GM12878 (cell line): ENCODE data around the gene TIMM17A. TPM values are rescaled to one million over a fixed set of nuclear protein-coding genes. Genes with fewer than 3 reads are reported as not detected.

ENCODE experiments used
- ATAC-seq: fragments of 200-7000 bp; cut with Tn5 transposase; 3 replicates; pipeline ENCODE4 v1.9.1; 2020; ENCODE audit warnings: mild to moderate bottlenecking, moderate library complexity
- BruUV-seq: library from RNA; stranded (reverse); fragments of 400-500 nt; replicated peaks from 2 replicates; lab custom pipeline; 2021; lab: Mats Ljungman, UMichigan
- CTCF ChIA-PET: fragments of 300-600 bp; sonication (Branson Sonifier 250); formaldehyde crosslinking; extraction: SDS; loops from one replicate; lab custom pipeline; 2021; ENCODE audit warnings: inconsistent platforms; lab: Yijun Ruan, JAX
- POLR2A ChIA-PET: fragments of 350-600 bp; formaldehyde crosslinking; extraction: SDS; loops from one replicate; lab custom pipeline; 2021; ENCODE audit warnings: inconsistent platforms; lab: Charles Lee
- RAD21 ChIA-PET: fragments of 300-600 bp; sonication (Branson Sonifier 250); formaldehyde crosslinking; loops from one replicate; lab custom pipeline; 2023; ENCODE audit warnings: antibody characterized with exemption; ENCODE audit not compliant: unreplicated experiment; lab: Charles Lee
- SMC1A ChIA-PET: fragments of 300-600 bp; sonication (Branson Sonifier 250); formaldehyde crosslinking; loops from one replicate; lab custom pipeline; 2023; ENCODE audit not compliant: unreplicated experiment, uncharacterized antibody; lab: Charles Lee
- DNase-seq: peaks from one replicate; pipeline ENCODE4 v3.0.0-alpha.2; 2011; ENCODE audit warnings: low read depth, low spot score
- FAIRE-seq: peaks from 3 replicates; lab custom pipeline; 2011; peaks lifted over from hg19 to GRCh38; lab: Jason Lieb, UNC
- H2AFZ ChIP-seq: 2 replicates; pipeline ENCODE4 v1.6.0; 2011; ENCODE audit warnings: low read depth, low read length, control low read depth; ENCODE audit not compliant: control insufficient read depth
- H3K27ac ChIP-seq: 2 replicates; pipeline ENCODE4 v1.5.1; 2011; ENCODE audit warnings: control low read depth; ENCODE audit not compliant: control insufficient read depth, insufficient read depth
- H3K27me3 ChIP-seq, 2 experiments: replicated peaks in 1 of 2; 2 replicates each; pipeline versions ENCODE4 v1.6.0 to v1.6.1; 2011; ENCODE audit warnings: low read length in 1 of 2; ENCODE audit not compliant: control insufficient read depth in 2 of 2, insufficient read depth in 2 of 2
- H3K36me3 ChIP-seq, 2 experiments: 2 replicates each; pipeline ENCODE4 v1.5.1; 2011; ENCODE audit warnings: low read length in 1 of 2; ENCODE audit not compliant: control insufficient read depth in 2 of 2, insufficient read depth in 2 of 2
- H3K4me1 ChIP-seq: 2 replicates; pipeline ENCODE4 v1.6.1; 2011; ENCODE audit warnings: mild to moderate bottlenecking, low read length, moderate library complexity, mixed read lengths; ENCODE audit not compliant: control insufficient read depth, insufficient read depth
- H3K4me2 ChIP-seq: 2 replicates; pipeline ENCODE4 v1.6.0; 2011; ENCODE audit warnings: control low read depth; ENCODE audit not compliant: control insufficient read depth, insufficient read depth
- H3K4me3 ChIP-seq: fragments of 200-600 bp; sonication (generic); 2 replicates; pipeline ENCODE4 v1.5.1; 2016
- H3K79me2 ChIP-seq: 2 replicates; pipeline ENCODE4 v1.6.0; 2011; ENCODE audit warnings: low read length; ENCODE audit not compliant: control insufficient read depth, insufficient read depth
- H3K9ac ChIP-seq: 2 replicates; pipeline ENCODE4 v1.8.0; 2011; ENCODE audit warnings: low read length, control low read depth, mixed read lengths; ENCODE audit not compliant: control insufficient read depth, insufficient read depth
- H3K9me3 ChIP-seq: replicated peaks from 3 replicates; pipeline ENCODE4 v1.5.1; 2011; ENCODE audit warnings: mild to moderate bottlenecking, low read length; ENCODE audit not compliant: control insufficient read depth, insufficient read depth
- H4K20me1 ChIP-seq: 2 replicates; pipeline ENCODE4 v1.6.0; 2011; ENCODE audit not compliant: control insufficient read depth, insufficient read depth
- CHD1 ChIP-seq: IDR thresholded peaks from 2 replicates; pipeline ENCODE4 v1.6.1; 2012; ENCODE audit warnings: low read depth, low read length, improper control_type of control experiment
- CHD2 ChIP-seq: IDR thresholded peaks from 2 replicates; pipeline ENCODE4 v1.6.1; 2011; ENCODE audit warnings: low read depth, low read length, improper control_type of control experiment, borderline replicate concordance
- EED ChIP-seq: sonication (generic); IDR thresholded peaks from 2 replicates; pipeline ENCODE4 v1.6.1; 2016; ENCODE audit warnings: antibody characterized with exemption, low read depth
- GATAD2B ChIP-seq: fragments of 450-650 bp; conservative IDR thresholded peaks from 2 replicates; pipeline ENCODE4 v1.6.1; 2017; ENCODE audit warnings: low read depth, mild to moderate bottlenecking, moderate library complexity
- KAT2A ChIP-seq: conservative IDR thresholded peaks from 2 replicates; pipeline ENCODE4 v1.6.1; 2011; ENCODE audit warnings: low read depth, low read length; ENCODE audit not compliant: control insufficient read depth
- KLF5 ChIP-seq: fragments of 450-650 bp; IDR thresholded peaks from 2 replicates; pipeline ENCODE4 v1.6.1; 2014; ENCODE audit warnings: mild to moderate bottlenecking; ENCODE audit not compliant: partially characterized antibody
- LARP7 ChIP-seq: fragments of 450-650 bp; IDR thresholded peaks from 2 replicates; pipeline ENCODE4 v1.6.1; 2017; ENCODE audit warnings: mild to moderate bottlenecking
- MTA2 ChIP-seq: fragments of 450-650 bp; IDR thresholded peaks from 2 replicates; pipeline ENCODE4 v1.6.1; 2016; ENCODE audit warnings: low read depth, mild to moderate bottlenecking, moderate library complexity
- NFIC ChIP-seq: IDR thresholded peaks from 2 replicates; pipeline ENCODE4 v1.6.1; 2012; ENCODE audit warnings: low read depth, mild to moderate bottlenecking, inconsistent platforms, low read length, moderate library complexity
- NFYB ChIP-seq: IDR thresholded peaks from 2 replicates; pipeline ENCODE4 v1.6.1; 2011; ENCODE audit warnings: low read depth, mild to moderate bottlenecking, low read length, improper control_type of control experiment, moderate library complexity; ENCODE audit not compliant: insufficient read depth
- NR2F1 ChIP-seq: fragments of 450-650 bp; conservative IDR thresholded peaks from 2 replicates; pipeline ENCODE4 v1.6.1; 2017; ENCODE audit warnings: mild to moderate bottlenecking
- POLR2A ChIP-seq: IDR thresholded peaks from 2 replicates; pipeline ENCODE4 v1.6.1; 2011; ENCODE audit warnings: low read depth, mild to moderate bottlenecking, low read length
- USF1 ChIP-seq: IDR thresholded peaks from 2 replicates; pipeline ENCODE4 v1.6.1; 2011; ENCODE audit warnings: borderline replicate concordance, low read depth, mild to moderate bottlenecking, moderate library complexity, mixed read lengths, low read length; ENCODE audit not compliant: insufficient read depth; ENCODE audit errors: extremely low read length
- USF2 ChIP-seq: IDR thresholded peaks from 2 replicates; pipeline ENCODE4 v1.6.1; 2011; ENCODE audit warnings: low read depth, low read length, improper control_type of control experiment, borderline replicate concordance
- WGBS: methylation state at CpG from one replicate; pipeline ENCODE4 v1.1.6; 2016; ENCODE audit warnings: low lambda C conversion rate; ENCODE audit not compliant: insufficient replicate concordance, insufficient coverage; ENCODE audit errors: missing lambda C conversion rate; 5-methylcytosine and 5-hydroxymethylcytosine counted together
- in situ Hi-C: fragments of 300-500 bp; cut with MboI; formaldehyde crosslinking; loops from 9 replicates; pipeline ENCODE4 v1.14.3; 2018; ENCODE audit warnings: mixed read lengths
- intact Hi-C: fragments of 100-400 bp; cut with micrococcal nuclease; formaldehyde crosslinking; loops from one replicate; pipeline ENCODE4 v1.14.2; 2022; ENCODE audit not compliant: unreplicated experiment
- polyA plus RNA-seq, 11 experiments: library from polyadenylated mRNA; depleted of rRNA in 4 of 11; unstranded in 6 of 11; stranded (reverse) in 5 of 11; fragments of >200 nt; fragmentation: Nextera tagmentation in 4 of 11; fragmentation: Illumina TruSeq in 1 of 11; extraction: Ambion mirVana in 4 of 11; extraction: Trizol in 1 of 11; gene quantifications; 1 replicate in 1 of 11; 2 replicates in 10 of 11; pipeline versions ENCODE4 v1.2.1 to v1.2.3, GENCODE V29; 2011 to 2016; ENCODE audit warnings: inconsistent platforms in 2 of 11, missing spikeins in 2 of 11, low read depth in 1 of 11
- total RNA-seq, 4 experiments: library from RNA; depleted of rRNA in 3 of 4; stranded (reverse); fragments of >200 nt in 3 of 4; fragmentation: Illumina TruSeq in 1 of 4; extraction: Trizol in 1 of 4; gene quantifications; 2 replicates each; pipeline versions ENCODE4 v1.2.1 to v1.2.3, GENCODE V29; 2013 to 2021
- TF ChIP-seq, protein P1 (sequence below): fragments of 450-650 bp; formaldehyde crosslinking; IDR thresholded peaks from 2 replicates; pipeline ENCODE4 v1.4.0; 2020; ENCODE audit warnings: mild to moderate bottlenecking, moderate library complexity

TIMM17A gene
- total and polyA plus RNA-seq, 10 of the 15 experiments (the other 5 are each of a cell fraction or from before 2014, with no cell fraction given) = 68.6 to 357 (median 92.4) TPM

DNA sequence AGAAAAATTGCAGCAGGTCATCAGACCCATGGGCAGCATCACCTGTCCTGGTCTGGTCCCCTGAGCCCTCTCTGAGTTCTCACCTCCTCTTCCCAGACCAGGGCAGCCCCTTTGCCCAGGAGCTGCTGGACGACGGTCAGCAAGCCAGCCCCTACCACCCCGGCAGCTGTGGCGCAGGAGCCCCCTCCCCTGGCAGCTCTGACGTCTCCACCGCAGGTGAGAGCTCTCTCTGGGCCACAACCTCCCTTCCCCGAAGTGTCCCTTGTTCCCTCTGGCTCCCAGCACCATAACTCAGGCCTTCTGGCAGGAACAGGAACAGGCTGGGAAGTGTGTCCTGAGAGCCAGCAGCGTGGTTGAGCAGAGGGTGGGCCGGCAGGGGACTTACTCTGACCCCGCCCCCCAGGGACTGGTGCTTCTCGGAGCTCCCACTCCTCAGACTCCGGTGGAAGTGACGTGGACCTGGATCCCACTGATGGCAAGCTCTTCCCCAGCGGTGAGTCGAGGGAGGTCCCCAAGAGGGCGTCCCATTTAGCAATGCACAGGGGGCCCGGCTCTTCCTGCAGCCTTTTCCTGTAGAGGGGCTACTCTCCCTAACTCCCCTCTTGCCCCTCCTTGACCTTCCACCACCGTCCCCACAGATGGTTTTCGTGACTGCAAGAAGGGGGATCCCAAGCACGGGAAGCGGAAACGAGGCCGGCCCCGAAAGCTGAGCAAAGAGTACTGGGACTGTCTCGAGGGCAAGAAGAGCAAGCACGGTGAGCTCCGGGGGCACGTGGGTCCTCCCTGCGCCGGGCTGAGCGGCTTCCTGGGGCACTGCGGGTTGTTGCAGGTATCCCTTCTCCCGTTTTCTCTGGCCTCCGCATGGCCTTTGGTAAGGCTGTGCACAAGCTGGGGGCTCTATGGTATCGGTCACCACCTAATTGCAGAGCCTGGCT lies 57.5 kb downstream of the TIMM17A start:
- no peak overlapping the region for H3K9ac ChIP-seq
- H3K27ac ChIP-seq = no peak overlapping the region
- no peaks in the 10 kb centered on the region for H3K79me2 ChIP-seq
- in situ Hi-C loops (loop anchor here (5.0 kb wide), 1 partner anchor 109 kb away; the partner anchor contains the start of gene GPR37L1), intact Hi-C loops (no loop called here)
- H3K4me3 ChIP-seq = no peak overlapping the region
- H4K20me1 ChIP-seq = no peaks in the 10 kb centered on the region
- H3K27me3 ChIP-seq = no peaks in the 10 kb centered on the region
- no peaks in the 10 kb centered on the region for H3K36me3 ChIP-seq
- RAD21 ChIA-PET = interaction anchor here (1.3 to 6.3 kb wide), 4 partner anchors 12 to 105 kb away, joined by 3 to 59 read pairs (median 10); no protein-coding TSS in a partner anchor
- SMC1A ChIA-PET = interaction anchor here (0.9 to 2.8 kb wide), 6 partner anchors 10 to 101 kb away, joined by 3 to 9 read pairs (median 4); no protein-coding TSS in a partner anchor
- H3K9me3 ChIP-seq = no peaks in the 10 kb centered on the region
- BruUV-seq = no TSS peak
- no peak overlapping the region for H3K4me2 ChIP-seq
- no peak for FAIRE-seq
- ATAC-seq = no peak
- peaks cover 11% of the 10 kb centered on the region for H3K4me1 ChIP-seq
- POLR2A ChIA-PET = interaction anchor here (1.3 kb wide), 1 partner anchor 105 kb away, joined by 4 read pairs; no protein-coding TSS in a partner anchor
- CTCF ChIA-PET = interaction anchor here (1.5 to 6.9 kb wide), 3 partner anchors 13 to 122 kb away, joined by 7 to 171 read pairs (median 11); no protein-coding TSS in a partner anchor
- no peak for DNase-seq
- 61% methylated on average over 35 of the region's 35 CpGs for WGBS
- H2AFZ ChIP-seq = no peak overlapping the region
- TF ChIP-seq KLF5 = no peak
- TF ChIP-seq USF2 = no peak
- TF ChIP-seq NFIC = no peak
- TF ChIP-seq POLR2A = no peak
- TF ChIP-seq, protein P1, sequence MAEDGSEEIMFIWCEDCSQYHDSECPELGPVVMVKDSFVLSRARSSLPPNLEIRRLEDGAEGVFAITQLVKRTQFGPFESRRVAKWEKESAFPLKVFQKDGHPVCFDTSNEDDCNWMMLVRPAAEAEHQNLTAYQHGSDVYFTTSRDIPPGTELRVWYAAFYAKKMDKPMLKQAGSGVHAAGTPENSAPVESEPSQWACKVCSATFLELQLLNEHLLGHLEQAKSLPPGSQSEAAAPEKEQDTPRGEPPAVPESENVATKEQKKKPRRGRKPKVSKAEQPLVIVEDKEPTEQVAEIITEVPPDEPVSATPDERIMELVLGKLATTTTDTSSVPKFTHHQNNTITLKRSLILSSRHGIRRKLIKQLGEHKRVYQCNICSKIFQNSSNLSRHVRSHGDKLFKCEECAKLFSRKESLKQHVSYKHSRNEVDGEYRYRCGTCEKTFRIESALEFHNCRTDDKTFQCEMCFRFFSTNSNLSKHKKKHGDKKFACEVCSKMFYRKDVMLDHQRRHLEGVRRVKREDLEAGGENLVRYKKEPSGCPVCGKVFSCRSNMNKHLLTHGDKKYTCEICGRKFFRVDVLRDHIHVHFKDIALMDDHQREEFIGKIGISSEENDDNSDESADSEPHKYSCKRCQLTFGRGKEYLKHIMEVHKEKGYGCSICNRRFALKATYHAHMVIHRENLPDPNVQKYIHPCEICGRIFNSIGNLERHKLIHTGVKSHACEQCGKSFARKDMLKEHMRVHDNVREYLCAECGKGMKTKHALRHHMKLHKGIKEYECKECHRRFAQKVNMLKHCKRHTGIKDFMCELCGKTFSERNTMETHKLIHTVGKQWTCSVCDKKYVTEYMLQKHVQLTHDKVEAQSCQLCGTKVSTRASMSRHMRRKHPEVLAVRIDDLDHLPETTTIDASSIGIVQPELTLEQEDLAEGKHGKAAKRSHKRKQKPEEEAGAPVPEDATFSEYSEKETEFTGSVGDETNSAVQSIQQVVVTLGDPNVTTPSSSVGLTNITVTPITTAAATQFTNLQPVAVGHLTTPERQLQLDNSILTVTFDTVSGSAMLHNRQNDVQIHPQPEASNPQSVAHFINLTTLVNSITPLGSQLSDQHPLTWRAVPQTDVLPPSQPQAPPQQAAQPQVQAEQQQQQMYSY (CRISPR knock-in tag) = no peak
- no peak for TF ChIP-seq CHD2
- no peak for TF ChIP-seq GATAD2B
- TF ChIP-seq CHD1 = no peak
- no peak for TF ChIP-seq MTA2
- TF ChIP-seq KAT2A = no peak
- TF ChIP-seq EED = no peak
- TF ChIP-seq USF1 = no peak
- TF ChIP-seq LARP7 = no peak
- no peak for TF ChIP-seq NR2F1
- TF ChIP-seq NFYB = no peak
